GM23338 (cell line): ENCODE measurements around the gene NXPH3. TPM values are rescaled to one million over a fixed set of nuclear protein-coding genes. Genes with fewer than 3 reads are reported as not detected.

Source experiments
- ATAC-seq: fragments of 200-7000 bp; cut with Tn5 transposase; 3 replicates; pipeline ENCODE4 v1.9.1; 2020
- DNase-seq: peaks from one replicate; pipeline ENCODE4 v3.0.0-alpha.2; 2015; ENCODE audit warnings: low spot score
- H2AFZ ChIP-seq: fragments of 200-600 bp; sonication (generic); 2 replicates; pipeline ENCODE4 v1.8.0; 2016; ENCODE audit warnings: antibody characterized with exemption, mild to moderate bottlenecking, moderate library complexity
- H3F3A ChIP-seq: fragments of 200-600 bp; sonication (generic); replicated peaks from 2 replicates; pipeline ENCODE4 v1.8.0; 2017; ENCODE audit warnings: antibody characterized with exemption, mixed run types, low read depth
- H3K27ac ChIP-seq: fragments of 200-600 bp; sonication (generic); 2 replicates; pipeline ENCODE4 v1.6.1; 2016; ENCODE audit warnings: low read depth
- H3K27me3 ChIP-seq: fragments of 200-600 bp; sonication (generic); 2 replicates; pipeline ENCODE4 v1.8.0; 2016; ENCODE audit warnings: mild to moderate bottlenecking, mixed run types, moderate library complexity; ENCODE audit not compliant: insufficient read depth
- H3K36me3 ChIP-seq: fragments of 200-600 bp; sonication (generic); 2 replicates; pipeline ENCODE4 v1.8.0; 2016; ENCODE audit warnings: mild to moderate bottlenecking; ENCODE audit not compliant: insufficient read depth
- H3K4me1 ChIP-seq: fragments of 200-600 bp; sonication (generic); 2 replicates; pipeline ENCODE4 v1.8.0; 2016; ENCODE audit warnings: mild to moderate bottlenecking, moderate library complexity; ENCODE audit not compliant: insufficient read depth
- H3K4me2 ChIP-seq: fragments of 200-600 bp; sonication (generic); 2 replicates; pipeline ENCODE4 v1.7.1; 2017; ENCODE audit warnings: mixed run types
- H3K4me3 ChIP-seq: fragments of 200-600 bp; sonication (generic); 2 replicates; pipeline ENCODE4 v1.6.1; 2016; ENCODE audit warnings: mixed run types
- H3K79me2 ChIP-seq: fragments of 200-600 bp; sonication (generic); replicated peaks from 2 replicates; pipeline ENCODE4 v1.8.0; 2017; ENCODE audit warnings: mild to moderate bottlenecking; ENCODE audit not compliant: insufficient read depth
- H3K9me2 ChIP-seq: fragments of 200-600 bp; sonication (generic); 2 replicates; pipeline ENCODE4 v1.8.0; 2017; ENCODE audit not compliant: insufficient read depth
- H4K20me1 ChIP-seq: fragments of 200-600 bp; sonication (generic); replicated peaks from 2 replicates; pipeline ENCODE4 v1.8.0; 2017; ENCODE audit warnings: mild to moderate bottlenecking; ENCODE audit not compliant: insufficient read depth
- H3K27ac Mint-ChIP-seq: 2 replicates; pipeline ENCODE4 v1.8.0; 2020; ENCODE audit warnings: inconsistent platforms, mild to moderate bottlenecking, moderate library complexity, mixed read lengths
- H3K27me3 Mint-ChIP-seq: 3 replicates; pipeline ENCODE4 v1.8.0; 2022; ENCODE audit warnings: low read depth, mild to moderate bottlenecking, moderate library complexity, mixed read lengths, inconsistent platforms; ENCODE audit not compliant: insufficient read depth, poor library complexity
- H3K36me3 Mint-ChIP-seq: 3 replicates; pipeline ENCODE4 v1.8.0; 2021; ENCODE audit warnings: low read depth, mild to moderate bottlenecking, inconsistent platforms, moderate library complexity, mixed read lengths
- H3K4me1 Mint-ChIP-seq: 3 replicates; pipeline ENCODE4 v1.8.0; 2020; ENCODE audit warnings: mild to moderate bottlenecking, inconsistent platforms, mixed read lengths
- H3K4me3 Mint-ChIP-seq: 3 replicates; pipeline ENCODE4 v1.8.0; 2021; ENCODE audit warnings: moderate library complexity, mild to moderate bottlenecking, inconsistent platforms, mixed read lengths
- H3K9me3 Mint-ChIP-seq: 3 replicates; pipeline ENCODE4 v1.8.0; 2020; ENCODE audit warnings: moderate library complexity, mild to moderate bottlenecking, inconsistent platforms, mixed read lengths
- CREB1 ChIP-seq: fragments of 250-450 bp; sonication (Bioruptor Pico); IDR thresholded peaks from 2 replicates; pipeline ENCODE4 v1.5.0; 2020; ENCODE audit warnings: low read depth, mild to moderate bottlenecking, moderate library complexity
- EZH2 ChIP-seq: fragments of 200-600 bp; sonication (generic); IDR thresholded peaks from one replicate; pipeline ENCODE4 v1.8.0; 2017; ENCODE audit warnings: antibody characterized with exemption, mild to moderate bottlenecking, low read depth; ENCODE audit not compliant: unreplicated experiment
- EZH2phosphoT487 ChIP-seq: fragments of 200-600 bp; sonication (generic); IDR thresholded peaks from one replicate; pipeline ENCODE4 v1.8.1; 2018; ENCODE audit warnings: antibody characterized with exemption; ENCODE audit not compliant: unreplicated experiment
- JUNB ChIP-seq: IDR thresholded peaks from one replicate; pipeline ENCODE4 v1.6.1; 2016; ENCODE audit warnings: antibody characterized with exemption; ENCODE audit not compliant: unreplicated experiment
- NANOG ChIP-seq: IDR thresholded peaks from 2 replicates; pipeline ENCODE4 v1.6.1; 2016; ENCODE audit warnings: antibody characterized with exemption, borderline replicate concordance
- POLR2AphosphoS5 ChIP-seq: IDR thresholded peaks from 2 replicates; pipeline ENCODE4 v1.6.1; 2016; ENCODE audit warnings: antibody characterized with exemption, low read depth
- REST ChIP-seq: IDR thresholded peaks from one replicate; pipeline ENCODE4 v1.6.1; 2018; ENCODE audit warnings: antibody characterized with exemption; ENCODE audit not compliant: unreplicated experiment
- STAT1 ChIP-seq: IDR thresholded peaks from one replicate; pipeline ENCODE4 v1.6.1; 2016; ENCODE audit warnings: antibody characterized with exemption; ENCODE audit not compliant: unreplicated experiment
- ZNF114 ChIP-seq: fragments of 250-450 bp; sonication (Bioruptor Pico); IDR thresholded peaks from 2 replicates; pipeline ENCODE4 v1.5.0; 2020; ENCODE audit warnings: mild to moderate bottlenecking, moderate library complexity
- ZNF331 ChIP-seq: fragments of 250-450 bp; sonication (Bioruptor Pico); IDR thresholded peaks from 2 replicates; pipeline ENCODE4 v1.5.0; 2020; ENCODE audit warnings: low read depth, mild to moderate bottlenecking, moderate library complexity
- polyA plus RNA-seq: library from polyadenylated mRNA; unstranded; fragments of >200 nt; fragmentation: Nextera tagmentation; extraction: Ambion mirVana; gene quantifications from 2 replicates; pipeline ENCODE4 v1.2.1, GENCODE V29; 2016
- total RNA-seq: library from RNA; depleted of rRNA; stranded (reverse); fragments of >200 nt; shearing (Covaris generic); gene quantifications from 2 replicates; pipeline ENCODE4 v1.2.3, GENCODE V29; 2014
- TF ChIP-seq, protein P1 (sequence below), 2 experiments: fragments of 200-600 bp in 1 of 2; sonication (generic) in 1 of 2; conservative IDR thresholded peaks; 2 replicates each; pipeline versions ENCODE4 v1.5.1 to v1.6.1; 2016 to 2017; ENCODE audit warnings: antibody characterized with exemption in 2 of 2, low read depth in 2 of 2, mild to moderate bottlenecking in 2 of 2, moderate library complexity in 1 of 2
- TF ChIP-seq, protein P2 (sequence below): IDR thresholded peaks from 2 replicates; pipeline ENCODE4 v1.6.1; 2016; ENCODE audit warnings: antibody characterized with exemption
- TF ChIP-seq, protein P3 (sequence below): fragments of 250-450 bp; sonication (Bioruptor Pico); IDR thresholded peaks from 2 replicates; pipeline ENCODE4 v1.5.0; 2020; ENCODE audit warnings: mild to moderate bottlenecking, moderate library complexity

The NXPH3 gene
- total and polyA plus RNA-seq, 2 experiments from 2014 or later: 0.23 to 2.7 TPM

GRCh38 chr17:49629447-49629846, 53.8 kb downstream of the NXPH3 start:
- Histone ChIP-seq H4K20me1 (no peaks in the 10 kb centered on the region; the same call in 1 of the 2 replicates), H3K27me3 (no peaks in the 10 kb centered on the region), H3K27ac (no peak overlapping the region), H3K36me3 (no peaks in the 10 kb centered on the region), H3K79me2 (peaks cover 21% of the 10 kb centered on the region), H2AFZ (no peak overlapping the region), H3K4me1 (peaks cover 10% of the 10 kb centered on the region; the same call in 1 of the 2 replicates), H3F3A (no peaks in the 10 kb centered on the region), H3K4me3 (no peak overlapping the region), H3K9me2 (no peaks in the 10 kb centered on the region), H3K4me2 (no peak overlapping the region)
- H3K9me3 Mint-ChIP-seq: no peaks in the 10 kb centered on the region
- peaks cover 15% of the 10 kb centered on the region; the same call in 2 of the 3 replicates for H3K4me1 Mint-ChIP-seq
- H3K27ac Mint-ChIP-seq: no peak overlapping the region
- H3K36me3 Mint-ChIP-seq: no peaks in the 10 kb centered on the region
- ATAC-seq: no peak
- H3K4me3 Mint-ChIP-seq: no peak overlapping the region
- no peaks in the 10 kb centered on the region for H3K27me3 Mint-ChIP-seq
- no peak for DNase-seq
- TF ChIP-seq, protein P1, sequence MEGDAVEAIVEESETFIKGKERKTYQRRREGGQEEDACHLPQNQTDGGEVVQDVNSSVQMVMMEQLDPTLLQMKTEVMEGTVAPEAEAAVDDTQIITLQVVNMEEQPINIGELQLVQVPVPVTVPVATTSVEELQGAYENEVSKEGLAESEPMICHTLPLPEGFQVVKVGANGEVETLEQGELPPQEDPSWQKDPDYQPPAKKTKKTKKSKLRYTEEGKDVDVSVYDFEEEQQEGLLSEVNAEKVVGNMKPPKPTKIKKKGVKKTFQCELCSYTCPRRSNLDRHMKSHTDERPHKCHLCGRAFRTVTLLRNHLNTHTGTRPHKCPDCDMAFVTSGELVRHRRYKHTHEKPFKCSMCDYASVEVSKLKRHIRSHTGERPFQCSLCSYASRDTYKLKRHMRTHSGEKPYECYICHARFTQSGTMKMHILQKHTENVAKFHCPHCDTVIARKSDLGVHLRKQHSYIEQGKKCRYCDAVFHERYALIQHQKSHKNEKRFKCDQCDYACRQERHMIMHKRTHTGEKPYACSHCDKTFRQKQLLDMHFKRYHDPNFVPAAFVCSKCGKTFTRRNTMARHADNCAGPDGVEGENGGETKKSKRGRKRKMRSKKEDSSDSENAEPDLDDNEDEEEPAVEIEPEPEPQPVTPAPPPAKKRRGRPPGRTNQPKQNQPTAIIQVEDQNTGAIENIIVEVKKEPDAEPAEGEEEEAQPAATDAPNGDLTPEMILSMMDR (conservative IDR thresholded peaks at IDR 0.05; ENCODE audit: low read depth in 2 of 2): no peak
- TF ChIP-seq REST (no peak), NANOG (no peak), ZNF331 (CRISPR knock-in tag) (no peak), JUNB (no peak), STAT1 (no peak), EZH2phosphoT487 (no peak), CREB1 (no peak), POLR2AphosphoS5 (no peak), EZH2 (no peak), ZNF114 (CRISPR knock-in tag) (no peak)
- TF ChIP-seq, protein P2, sequence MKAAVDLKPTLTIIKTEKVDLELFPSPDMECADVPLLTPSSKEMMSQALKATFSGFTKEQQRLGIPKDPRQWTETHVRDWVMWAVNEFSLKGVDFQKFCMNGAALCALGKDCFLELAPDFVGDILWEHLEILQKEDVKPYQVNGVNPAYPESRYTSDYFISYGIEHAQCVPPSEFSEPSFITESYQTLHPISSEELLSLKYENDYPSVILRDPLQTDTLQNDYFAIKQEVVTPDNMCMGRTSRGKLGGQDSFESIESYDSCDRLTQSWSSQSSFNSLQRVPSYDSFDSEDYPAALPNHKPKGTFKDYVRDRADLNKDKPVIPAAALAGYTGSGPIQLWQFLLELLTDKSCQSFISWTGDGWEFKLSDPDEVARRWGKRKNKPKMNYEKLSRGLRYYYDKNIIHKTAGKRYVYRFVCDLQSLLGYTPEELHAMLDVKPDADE: no peak
- TF ChIP-seq, protein P3, sequence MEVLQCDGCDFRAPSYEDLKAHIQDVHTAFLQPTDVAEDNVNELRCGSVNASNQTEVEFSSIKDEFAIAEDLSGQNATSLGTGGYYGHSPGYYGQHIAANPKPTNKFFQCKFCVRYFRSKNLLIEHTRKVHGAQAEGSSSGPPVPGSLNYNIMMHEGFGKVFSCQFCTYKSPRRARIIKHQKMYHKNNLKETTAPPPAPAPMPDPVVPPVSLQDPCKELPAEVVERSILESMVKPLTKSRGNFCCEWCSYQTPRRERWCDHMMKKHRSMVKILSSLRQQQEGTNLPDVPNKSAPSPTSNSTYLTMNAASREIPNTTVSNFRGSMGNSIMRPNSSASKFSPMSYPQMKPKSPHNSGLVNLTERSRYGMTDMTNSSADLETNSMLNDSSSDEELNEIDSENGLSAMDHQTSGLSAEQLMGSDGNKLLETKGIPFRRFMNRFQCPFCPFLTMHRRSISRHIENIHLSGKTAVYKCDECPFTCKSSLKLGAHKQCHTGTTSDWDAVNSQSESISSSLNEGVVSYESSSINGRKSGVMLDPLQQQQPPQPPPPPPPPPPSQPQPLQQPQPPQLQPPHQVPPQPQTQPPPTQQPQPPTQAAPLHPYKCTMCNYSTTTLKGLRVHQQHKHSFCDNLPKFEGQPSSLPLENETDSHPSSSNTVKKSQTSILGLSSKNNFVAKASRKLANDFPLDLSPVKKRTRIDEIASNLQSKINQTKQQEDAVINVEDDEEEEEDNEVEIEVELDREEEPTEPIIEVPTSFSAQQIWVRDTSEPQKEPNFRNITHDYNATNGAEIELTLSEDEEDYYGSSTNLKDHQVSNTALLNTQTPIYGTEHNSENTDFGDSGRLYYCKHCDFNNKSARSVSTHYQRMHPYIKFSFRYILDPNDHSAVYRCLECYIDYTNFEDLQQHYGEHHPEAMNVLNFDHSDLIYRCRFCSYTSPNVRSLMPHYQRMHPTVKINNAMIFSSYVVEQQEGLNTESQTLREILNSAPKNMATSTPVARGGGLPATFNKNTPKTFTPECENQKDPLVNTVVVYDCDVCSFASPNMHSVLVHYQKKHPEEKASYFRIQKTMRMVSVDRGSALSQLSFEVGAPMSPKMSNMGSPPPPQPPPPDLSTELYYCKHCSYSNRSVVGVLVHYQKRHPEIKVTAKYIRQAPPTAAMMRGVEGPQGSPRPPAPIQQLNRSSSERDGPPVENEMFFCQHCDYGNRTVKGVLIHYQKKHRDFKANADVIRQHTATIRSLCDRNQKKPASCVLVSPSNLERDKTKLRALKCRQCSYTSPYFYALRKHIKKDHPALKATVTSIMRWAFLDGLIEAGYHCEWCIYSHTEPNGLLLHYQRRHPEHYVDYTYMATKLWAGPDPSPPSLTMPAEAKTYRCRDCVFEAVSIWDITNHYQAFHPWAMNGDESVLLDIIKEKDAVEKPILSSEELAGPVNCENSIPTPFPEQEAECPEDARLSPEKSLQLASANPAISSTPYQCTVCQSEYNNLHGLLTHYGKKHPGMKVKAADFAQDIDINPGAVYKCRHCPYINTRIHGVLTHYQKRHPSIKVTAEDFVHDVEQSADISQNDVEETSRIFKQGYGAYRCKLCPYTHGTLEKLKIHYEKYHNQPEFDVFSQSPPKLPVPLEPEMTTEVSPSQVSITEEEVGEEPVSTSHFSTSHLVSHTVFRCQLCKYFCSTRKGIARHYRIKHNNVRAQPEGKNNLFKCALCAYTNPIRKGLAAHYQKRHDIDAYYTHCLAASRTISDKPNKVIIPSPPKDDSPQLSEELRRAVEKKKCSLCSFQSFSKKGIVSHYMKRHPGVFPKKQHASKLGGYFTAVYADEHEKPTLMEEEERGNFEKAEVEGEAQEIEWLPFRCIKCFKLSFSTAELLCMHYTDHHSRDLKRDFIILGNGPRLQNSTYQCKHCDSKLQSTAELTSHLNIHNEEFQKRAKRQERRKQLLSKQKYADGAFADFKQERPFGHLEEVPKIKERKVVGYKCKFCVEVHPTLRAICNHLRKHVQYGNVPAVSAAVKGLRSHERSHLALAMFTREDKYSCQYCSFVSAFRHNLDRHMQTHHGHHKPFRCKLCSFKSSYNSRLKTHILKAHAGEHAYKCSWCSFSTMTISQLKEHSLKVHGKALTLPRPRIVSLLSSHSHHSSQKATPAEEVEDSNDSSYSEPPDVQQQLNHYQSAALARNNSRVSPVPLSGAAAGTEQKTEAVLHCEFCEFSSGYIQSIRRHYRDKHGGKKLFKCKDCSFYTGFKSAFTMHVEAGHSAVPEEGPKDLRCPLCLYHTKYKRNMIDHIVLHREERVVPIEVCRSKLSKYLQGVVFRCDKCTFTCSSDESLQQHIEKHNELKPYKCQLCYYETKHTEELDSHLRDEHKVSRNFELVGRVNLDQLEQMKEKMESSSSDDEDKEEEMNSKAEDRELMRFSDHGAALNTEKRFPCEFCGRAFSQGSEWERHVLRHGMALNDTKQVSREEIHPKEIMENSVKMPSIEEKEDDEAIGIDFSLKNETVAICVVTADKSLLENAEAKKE (CRISPR knock-in tag): no peak
